ENCODE results near the gene TIAM1. TPM values are rescaled to one million over a fixed set of nuclear protein-coding genes. Genes with fewer than 3 reads are reported as not detected.
A peak's percentile ranks its signal among the peaks of the same experiment; 100 is the strongest.

Gene TIAM1, protein sequence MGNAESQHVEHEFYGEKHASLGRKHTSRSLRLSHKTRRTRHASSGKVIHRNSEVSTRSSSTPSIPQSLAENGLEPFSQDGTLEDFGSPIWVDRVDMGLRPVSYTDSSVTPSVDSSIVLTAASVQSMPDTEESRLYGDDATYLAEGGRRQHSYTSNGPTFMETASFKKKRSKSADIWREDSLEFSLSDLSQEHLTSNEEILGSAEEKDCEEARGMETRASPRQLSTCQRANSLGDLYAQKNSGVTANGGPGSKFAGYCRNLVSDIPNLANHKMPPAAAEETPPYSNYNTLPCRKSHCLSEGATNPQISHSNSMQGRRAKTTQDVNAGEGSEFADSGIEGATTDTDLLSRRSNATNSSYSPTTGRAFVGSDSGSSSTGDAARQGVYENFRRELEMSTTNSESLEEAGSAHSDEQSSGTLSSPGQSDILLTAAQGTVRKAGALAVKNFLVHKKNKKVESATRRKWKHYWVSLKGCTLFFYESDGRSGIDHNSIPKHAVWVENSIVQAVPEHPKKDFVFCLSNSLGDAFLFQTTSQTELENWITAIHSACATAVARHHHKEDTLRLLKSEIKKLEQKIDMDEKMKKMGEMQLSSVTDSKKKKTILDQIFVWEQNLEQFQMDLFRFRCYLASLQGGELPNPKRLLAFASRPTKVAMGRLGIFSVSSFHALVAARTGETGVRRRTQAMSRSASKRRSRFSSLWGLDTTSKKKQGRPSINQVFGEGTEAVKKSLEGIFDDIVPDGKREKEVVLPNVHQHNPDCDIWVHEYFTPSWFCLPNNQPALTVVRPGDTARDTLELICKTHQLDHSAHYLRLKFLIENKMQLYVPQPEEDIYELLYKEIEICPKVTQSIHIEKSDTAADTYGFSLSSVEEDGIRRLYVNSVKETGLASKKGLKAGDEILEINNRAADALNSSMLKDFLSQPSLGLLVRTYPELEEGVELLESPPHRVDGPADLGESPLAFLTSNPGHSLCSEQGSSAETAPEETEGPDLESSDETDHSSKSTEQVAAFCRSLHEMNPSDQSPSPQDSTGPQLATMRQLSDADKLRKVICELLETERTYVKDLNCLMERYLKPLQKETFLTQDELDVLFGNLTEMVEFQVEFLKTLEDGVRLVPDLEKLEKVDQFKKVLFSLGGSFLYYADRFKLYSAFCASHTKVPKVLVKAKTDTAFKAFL (N-terminal part only)
- 10 to 100 TPM in 1 of 2 donors, 1 to 10 TPM in 1; 6.0 to 38.1 TPM for total RNA-seq

DNA sequence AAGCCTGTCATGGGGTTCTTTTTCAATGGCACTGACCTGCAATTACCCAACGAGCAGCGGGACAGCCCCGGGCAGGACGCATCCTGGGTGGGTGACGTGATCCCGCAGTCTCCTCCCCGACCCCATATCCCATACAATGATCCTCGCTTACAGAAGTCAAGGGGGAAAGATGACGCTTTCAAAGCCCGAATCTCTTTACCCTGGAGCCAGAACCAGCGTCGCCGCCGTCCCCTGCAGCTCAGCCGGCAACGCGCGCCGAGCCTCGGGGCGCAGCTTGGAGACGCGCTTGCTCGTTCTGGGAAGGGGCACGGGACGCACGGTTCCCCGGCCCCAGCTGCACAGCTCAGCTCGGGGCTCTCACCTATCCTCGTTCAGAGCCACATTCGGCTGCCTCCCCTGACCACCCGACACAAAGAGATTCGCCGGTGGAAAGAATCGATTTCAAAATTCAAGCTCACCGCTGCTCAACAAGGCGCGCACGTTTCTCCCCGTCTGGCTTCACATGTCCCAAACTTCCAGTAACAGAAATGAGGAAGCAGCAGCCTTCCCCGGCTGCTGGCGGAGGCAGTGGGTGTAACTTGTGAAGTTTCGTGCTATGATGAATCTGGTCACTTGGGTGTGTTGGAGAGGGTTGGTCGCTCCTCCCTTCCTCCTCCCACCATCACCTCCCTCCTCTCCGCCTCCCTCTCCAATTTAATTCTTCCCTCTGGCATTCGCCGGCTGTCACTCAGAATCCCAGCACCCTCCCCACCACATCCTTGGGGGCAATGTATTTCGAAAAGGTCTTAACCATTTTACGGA, at the start of gene TIAM1:
TIAM1 (minus strand) TSS at position 582 of the 801 bp plus-strand sequence. CDS start 77,289 bp downstream, outside the sequence.
- Histone ChIP-seq H3K27ac (no peak within 1 kb of the TSS), H3K4me1 (replicated peaks) (no peaks in the 10 kb centered on the region), H3K36me3 (no peaks in the 10 kb centered on the region), H3K4me3 (peak within 1 kb of the TSS; percentile 17 to 19), H3K9me3 (no peaks in the 10 kb centered on the region), H3K27me3 (replicated peaks; ENCODE audit: insufficient read depth) (peaks cover 3% of the 10 kb centered on the region)
- intact Hi-C loops (cut with DNase I) = no loop called here
- TF ChIP-seq POLR2A (IDR thresholded peaks at IDR 0.05) (peak; percentile 66), POLR2AphosphoS5 (IDR thresholded peaks at IDR 0.05) (peak; percentile 26)
- TF ChIP-seq, protein P1, sequence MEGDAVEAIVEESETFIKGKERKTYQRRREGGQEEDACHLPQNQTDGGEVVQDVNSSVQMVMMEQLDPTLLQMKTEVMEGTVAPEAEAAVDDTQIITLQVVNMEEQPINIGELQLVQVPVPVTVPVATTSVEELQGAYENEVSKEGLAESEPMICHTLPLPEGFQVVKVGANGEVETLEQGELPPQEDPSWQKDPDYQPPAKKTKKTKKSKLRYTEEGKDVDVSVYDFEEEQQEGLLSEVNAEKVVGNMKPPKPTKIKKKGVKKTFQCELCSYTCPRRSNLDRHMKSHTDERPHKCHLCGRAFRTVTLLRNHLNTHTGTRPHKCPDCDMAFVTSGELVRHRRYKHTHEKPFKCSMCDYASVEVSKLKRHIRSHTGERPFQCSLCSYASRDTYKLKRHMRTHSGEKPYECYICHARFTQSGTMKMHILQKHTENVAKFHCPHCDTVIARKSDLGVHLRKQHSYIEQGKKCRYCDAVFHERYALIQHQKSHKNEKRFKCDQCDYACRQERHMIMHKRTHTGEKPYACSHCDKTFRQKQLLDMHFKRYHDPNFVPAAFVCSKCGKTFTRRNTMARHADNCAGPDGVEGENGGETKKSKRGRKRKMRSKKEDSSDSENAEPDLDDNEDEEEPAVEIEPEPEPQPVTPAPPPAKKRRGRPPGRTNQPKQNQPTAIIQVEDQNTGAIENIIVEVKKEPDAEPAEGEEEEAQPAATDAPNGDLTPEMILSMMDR (IDR thresholded peaks at IDR 0.05) = no peak
- peak; percentile 33 for DNase-seq (ENCODE audit: low spot score)
- WGBS = 1% methylated on average over 43 of the region's 49 CpGs

DNA sequence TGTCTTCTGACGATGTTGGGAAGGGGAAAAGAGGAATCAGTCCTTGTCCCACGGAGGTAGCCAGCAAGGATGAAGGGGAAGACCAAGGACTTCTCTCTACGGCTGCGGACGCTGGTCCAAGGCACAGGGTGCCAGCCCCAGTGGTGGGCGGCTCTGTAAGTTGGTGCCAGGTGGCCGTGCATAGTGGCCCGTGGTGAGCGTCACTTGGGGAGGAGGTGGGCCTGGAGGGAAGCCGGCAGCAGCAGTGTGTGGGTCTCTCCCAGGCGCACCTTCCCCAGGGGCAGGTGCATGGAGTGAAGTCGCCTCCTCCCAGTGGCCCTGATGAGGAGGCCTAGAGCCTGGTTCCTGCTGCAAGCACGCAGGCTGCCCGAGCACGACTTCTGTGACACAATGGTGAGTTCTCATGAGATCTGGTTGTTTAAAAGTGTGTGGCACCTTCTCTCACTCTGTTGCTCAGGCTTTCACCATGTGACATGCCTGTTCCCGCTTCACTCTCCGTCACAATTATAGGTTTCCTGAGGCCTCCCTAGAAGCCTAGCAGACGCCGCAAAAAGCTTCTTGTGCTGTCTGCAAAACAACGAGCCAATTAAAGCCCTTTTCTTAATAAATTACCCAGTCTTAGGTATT, 43.6 kb upstream of the TIAM1 start:
- Histone ChIP-seq H3K36me3 (no peaks in the 10 kb centered on the region), H3K27me3 (replicated peaks; ENCODE audit: insufficient read depth) (no peaks in the 10 kb centered on the region), H3K27ac (no peak overlapping the region), H3K4me3 (no peak overlapping the region), H3K9me3 (no peaks in the 10 kb centered on the region), H3K4me1 (replicated peaks) (no peaks in the 10 kb centered on the region)
- TF ChIP-seq POLR2A (IDR thresholded peaks at IDR 0.05) = no peak
- TF ChIP-seq POLR2AphosphoS5 (IDR thresholded peaks at IDR 0.05) = no peak
- TF ChIP-seq, protein P1 (IDR thresholded peaks at IDR 0.05) = no peak
- 91% methylated on average over 20 of the region's 20 CpGs for WGBS
- no peak for DNase-seq (ENCODE audit: low spot score)
- intact Hi-C loops (cut with DNase I) = no loop called here

DNA sequence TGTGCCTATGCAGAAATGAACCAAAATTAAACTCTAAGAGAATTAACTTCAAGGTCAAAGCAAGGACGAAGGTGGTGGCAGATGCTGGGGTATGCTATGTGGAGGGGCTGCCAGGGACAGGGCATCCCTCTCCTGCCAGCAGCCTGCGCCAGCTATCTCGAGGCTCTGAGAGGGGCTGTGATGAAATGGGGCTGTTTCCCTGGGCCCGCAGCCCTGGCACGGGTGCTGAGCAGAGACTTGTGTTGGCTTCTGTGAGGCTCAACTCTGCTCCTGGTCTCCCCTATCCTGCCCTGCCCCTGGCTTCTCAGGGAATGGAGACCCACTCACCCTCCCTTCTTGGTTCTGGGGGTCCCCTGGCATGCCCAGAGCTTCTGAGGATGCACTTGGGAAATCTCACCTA, 41.9 kb upstream of the TIAM1 start:
- Histone ChIP-seq H3K9me3 (no peaks in the 10 kb centered on the region), H3K36me3 (no peaks in the 10 kb centered on the region), H3K4me1 (replicated peaks) (no peaks in the 10 kb centered on the region), H3K27me3 (replicated peaks; ENCODE audit: insufficient read depth) (no peaks in the 10 kb centered on the region), H3K4me3 (no peak overlapping the region), H3K27ac (no peak overlapping the region)
- intact Hi-C loops (cut with DNase I) = no loop called here
- DNase-seq (ENCODE audit: low spot score) = no peak
- TF ChIP-seq POLR2A (IDR thresholded peaks at IDR 0.05) (no peak), POLR2AphosphoS5 (IDR thresholded peaks at IDR 0.05) (no peak)
- TF ChIP-seq, protein P1 (IDR thresholded peaks at IDR 0.05) = no peak
- 73% methylated on average over 5 of the region's 5 CpGs for WGBS

DNA sequence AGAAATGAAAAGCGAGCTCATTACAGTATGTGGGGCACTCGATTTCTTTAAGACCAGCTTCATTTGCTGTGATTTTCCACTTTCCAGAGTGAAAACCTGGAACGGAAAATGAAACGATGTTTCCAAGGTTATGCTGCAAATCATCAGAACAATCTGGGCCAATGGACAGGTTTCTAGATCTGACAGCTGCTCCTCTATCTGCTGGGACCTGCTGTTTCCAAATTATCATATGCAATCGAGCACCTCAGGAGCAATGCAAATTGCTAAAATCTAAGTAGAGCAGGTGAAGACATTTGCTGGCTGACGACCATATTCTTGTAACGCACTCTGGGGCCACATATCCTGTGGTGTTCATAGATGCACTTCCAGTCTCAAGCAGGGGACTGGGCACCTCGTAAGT, 39.7 kb upstream of the TIAM1 start:
- WGBS = 94% methylated on average over 8 of the region's 8 CpGs
- intact Hi-C loops (cut with DNase I) = no loop called here
- no peaks in the 10 kb centered on the region for H3K36me3 ChIP-seq
- no peaks in the 10 kb centered on the region for H3K4me1 ChIP-seq (replicated peaks)
- H3K27me3 ChIP-seq (replicated peaks; ENCODE audit: insufficient read depth) = no peaks in the 10 kb centered on the region
- TF ChIP-seq, protein P1 (IDR thresholded peaks at IDR 0.05) = no peak
- no peak for TF ChIP-seq POLR2A (IDR thresholded peaks at IDR 0.05)
- TF ChIP-seq POLR2AphosphoS5 (IDR thresholded peaks at IDR 0.05) = no peak
- H3K4me3 ChIP-seq = no peak overlapping the region
- no peak for DNase-seq (ENCODE audit: low spot score)
- no peak overlapping the region for H3K27ac ChIP-seq
- H3K9me3 ChIP-seq = no peaks in the 10 kb centered on the region

All from prostate gland (tissue), 2 donors.